Hematopoietic multipotent progenitor cell treated with erythropoietin and hydrocortisone succinate and interleukin-3 and kit ligand, for 17 days (in vitro differentiated cells): Measurements from ENCODE around the gene PYGM.

Source experiments
- DNase-seq: peaks from one replicate; pipeline ENCODE4 v3.0.0-alpha.2; 2015; ENCODE audit warnings: low spot score

Gene PYGM

DNA sequence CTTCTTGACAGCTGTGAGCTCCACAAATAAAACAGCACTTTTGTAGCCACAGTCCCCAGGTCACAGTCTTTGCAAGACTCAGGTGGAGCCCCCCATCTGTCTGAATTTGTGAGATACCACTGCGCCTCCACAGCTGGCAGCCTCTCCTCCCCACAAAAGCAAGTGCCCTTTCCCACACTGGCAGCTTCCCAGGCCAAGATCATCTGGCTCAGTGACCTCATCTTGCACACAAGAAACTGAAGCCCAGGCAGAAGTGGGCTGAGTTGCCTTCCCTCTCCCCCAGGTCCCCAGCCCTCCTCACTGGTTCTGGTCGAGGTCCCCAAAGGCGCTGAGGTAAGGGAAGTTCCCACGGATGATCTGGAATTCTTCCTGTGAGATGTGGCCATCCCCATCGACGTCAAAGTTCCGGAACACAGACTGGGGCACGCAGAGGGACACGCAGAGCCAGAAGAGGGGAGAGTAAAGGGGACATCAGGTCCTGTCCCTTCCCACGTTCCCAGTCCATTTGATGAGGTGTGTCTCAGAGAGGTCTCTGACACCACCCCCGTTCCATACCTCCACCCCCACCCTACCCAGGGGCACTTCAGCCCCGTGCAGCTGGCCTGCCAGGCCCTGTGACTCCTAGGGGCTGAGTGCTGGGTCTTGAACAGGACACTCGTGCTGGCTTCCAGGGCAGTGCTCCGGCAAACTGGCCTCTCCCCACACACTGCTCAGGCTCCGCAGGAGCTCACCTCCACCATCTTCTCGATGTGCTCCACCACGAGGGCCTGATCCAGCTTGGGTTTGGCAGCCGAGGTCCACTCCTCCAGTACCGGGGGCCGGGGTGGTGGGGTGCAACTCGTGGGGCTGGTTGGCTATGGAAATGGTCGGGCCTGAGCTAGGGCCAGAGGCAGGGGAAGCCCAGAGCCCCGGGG is 24.7 kb downstream of the PYGM start:
- DNase-seq: no peak

GRCh38 chr11:64731601-64732000 is 28.2 kb downstream of the PYGM start:
- no peak for DNase-seq

GRCh38 chr11:64729851-64730382 is 29.9 kb downstream of the PYGM start:
- no peak for DNase-seq

- no peak for DNase-seq
These were observed 30.9 kb downstream of the PYGM start for GRCh38 chr11:64728757-64729365.

GRCh38 chr11:64726867-64727530 is 32.8 kb downstream of the PYGM start:
- no peak for DNase-seq

GRCh38 chr11:64726211-64726641 is 33.5 kb downstream of the PYGM start:
- no peak for DNase-seq

DNA sequence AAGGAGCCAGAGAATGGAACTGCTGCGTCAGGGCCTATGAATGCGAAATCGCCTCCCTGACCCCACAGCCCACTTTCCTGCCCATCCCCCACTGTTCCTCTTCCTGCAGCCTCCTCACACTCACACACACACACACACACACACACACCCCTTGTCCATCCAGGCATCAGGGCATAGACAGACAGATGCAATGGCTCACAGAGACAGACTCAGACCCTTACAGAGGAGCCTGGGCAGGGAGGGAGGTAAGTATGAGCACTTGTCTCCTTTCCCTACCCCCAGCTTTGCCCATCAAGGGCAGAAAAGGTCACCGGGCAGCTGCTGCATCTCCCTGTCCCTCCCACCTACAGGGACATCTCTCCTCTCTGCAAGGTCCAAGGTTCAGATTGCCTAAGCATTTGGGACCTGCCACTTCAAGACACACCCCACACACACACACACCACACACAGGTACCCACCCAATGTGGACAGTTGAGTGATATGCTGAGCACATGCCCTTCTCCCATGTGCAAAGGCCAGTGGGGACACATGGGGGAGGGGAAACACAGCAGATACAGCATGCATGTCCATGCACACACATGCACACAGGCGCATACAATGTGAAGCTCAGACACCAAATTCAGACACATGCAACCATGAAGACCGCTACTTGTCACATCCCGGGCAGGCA is 34.8 kb downstream of the PYGM start:
- DNase-seq: no peak

DNA sequence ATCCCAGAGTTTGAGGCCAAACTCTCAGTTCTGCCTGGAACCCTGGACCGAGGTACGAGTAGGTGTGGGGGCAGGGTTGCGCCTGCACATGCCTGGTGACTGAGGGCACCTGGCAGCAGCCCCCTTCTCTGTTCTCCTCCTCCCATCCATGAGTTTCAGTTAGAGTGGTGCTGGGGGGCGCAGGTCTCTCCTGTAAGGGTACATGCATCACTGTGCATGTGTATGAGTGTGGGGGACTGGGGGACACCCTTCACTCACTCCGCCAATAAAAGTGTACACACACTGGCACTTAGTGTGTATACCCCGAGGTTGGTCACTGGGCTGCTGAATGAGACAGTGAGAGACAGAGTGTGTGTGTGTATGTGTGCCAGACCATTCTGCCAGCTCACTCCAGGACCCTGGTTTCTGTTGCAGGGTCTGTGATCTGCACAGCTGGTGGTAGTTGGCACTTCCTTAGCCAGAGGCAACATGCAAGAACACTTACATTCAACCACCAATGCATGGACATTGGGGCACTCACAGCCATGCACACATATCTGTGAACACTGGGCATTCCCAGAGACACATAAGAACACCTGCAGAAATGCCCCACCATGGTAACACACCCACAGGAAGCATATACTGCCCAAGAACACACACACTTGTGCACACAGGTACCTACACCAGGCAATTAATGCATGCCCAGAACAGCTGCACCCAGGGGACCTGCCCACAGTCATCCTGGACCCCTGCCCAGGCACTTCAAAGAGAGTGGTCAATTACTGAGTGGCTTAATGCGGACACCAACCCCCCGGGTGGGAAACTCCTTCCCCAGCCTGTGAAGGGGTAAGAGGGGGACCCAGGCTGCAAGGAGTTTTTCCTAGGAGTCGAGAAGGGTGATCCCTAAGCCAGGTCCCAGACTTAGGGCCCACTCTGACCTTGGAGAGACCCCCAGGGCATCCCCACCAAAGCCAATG is 35.6 kb downstream of the PYGM start:
- DNase-seq: no peak

DNA sequence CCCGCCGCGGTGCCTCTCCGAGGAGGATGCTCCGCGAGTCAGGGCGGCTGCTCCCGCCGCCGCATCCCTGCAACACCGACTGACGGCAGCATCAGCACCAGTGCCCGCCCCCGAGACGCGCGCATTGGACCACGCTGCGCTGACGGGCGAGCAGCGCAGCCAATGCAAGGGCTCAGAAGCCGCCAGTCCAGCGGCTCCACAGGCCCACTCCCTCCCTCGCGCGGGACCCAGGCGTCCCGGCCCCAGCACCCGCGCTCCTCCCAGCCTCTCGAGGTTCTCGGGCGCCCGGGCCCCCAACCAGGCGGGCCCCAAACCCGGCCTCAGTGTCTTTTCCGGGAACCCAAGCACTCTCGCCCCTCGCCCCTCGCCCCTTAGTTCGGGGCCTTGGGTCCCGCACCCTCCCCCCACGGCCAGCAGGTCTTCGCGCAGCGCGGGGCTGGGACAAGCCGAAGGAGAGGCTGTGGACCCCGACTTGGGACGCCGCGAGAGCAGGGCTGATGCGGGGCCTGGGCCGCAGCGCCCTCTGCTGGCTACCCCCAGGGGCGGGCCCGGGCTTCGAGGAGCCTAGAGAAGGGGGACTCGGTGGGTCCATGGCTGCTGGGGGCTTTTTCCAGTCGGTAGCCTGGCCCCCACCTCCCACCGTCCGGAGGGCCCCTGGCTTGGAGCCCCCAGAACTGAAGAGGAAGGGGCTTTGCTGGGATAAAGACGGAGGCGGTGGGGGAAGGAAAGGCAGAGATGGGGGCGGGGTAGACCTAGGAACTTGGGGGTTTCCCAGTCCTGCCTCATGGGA is 36.5 kb downstream of the PYGM start, which contains the start of gene NRXN2:
NRXN2 (minus strand) TSS at position 81 of the 790 bp plus-strand sequence. CDS start 9,498 bp downstream, outside the sequence.
- DNase-seq: peak; percentile 28

GRCh38 chr11:64722141-64723065 is 37.4 kb downstream of the PYGM start:
- no peak for DNase-seq

DNA sequence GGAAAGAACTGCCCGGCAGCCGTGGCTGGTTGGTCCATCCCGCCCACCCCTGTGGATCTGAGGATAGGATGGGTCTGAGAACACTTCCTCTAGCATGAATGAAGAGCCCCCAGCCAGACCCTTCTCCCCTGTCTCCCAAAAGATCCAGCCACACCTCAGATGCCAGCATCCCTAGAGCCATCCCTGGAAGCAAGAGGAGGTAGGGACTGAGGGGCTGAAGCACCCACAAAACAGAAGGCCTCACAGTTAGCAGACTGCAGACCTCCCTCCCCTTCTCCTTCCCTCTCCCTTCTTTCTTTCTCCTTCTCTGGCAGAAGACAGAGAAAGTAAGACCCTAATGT is 38.4 kb downstream of the PYGM start:
- DNase-seq: no peak

- no peak for DNase-seq
These were observed 39.0 kb downstream of the PYGM start for GRCh38 chr11:64720640-64721358.

- no peak for DNase-seq
These were observed 39.6 kb downstream of the PYGM start for GRCh38 chr11:64720167-64720566.

DNA sequence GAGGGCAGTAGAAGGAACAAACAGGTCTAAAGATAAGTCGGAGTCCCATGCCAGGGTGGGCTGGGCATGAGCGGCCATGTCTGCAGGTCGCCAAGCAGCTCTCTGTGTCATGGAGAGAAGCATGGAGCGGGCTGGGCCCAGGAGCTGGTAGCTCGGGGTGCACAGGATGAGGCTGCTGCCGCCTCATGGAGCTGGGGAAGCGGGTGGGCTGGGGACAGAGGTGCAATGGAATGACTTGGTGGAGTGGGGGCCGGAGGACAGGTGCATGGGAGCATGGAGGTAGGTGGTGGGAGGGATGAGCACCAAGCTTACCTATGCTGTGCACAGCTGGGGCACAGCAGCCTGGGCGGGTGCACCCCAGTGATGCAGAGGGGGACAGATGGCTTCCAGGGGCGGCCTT is 40.4 kb downstream of the PYGM start:
- no peak for DNase-seq

GRCh38 chr11:64718780-64719124 is 41.0 kb downstream of the PYGM start:
- no peak for DNase-seq

DNA sequence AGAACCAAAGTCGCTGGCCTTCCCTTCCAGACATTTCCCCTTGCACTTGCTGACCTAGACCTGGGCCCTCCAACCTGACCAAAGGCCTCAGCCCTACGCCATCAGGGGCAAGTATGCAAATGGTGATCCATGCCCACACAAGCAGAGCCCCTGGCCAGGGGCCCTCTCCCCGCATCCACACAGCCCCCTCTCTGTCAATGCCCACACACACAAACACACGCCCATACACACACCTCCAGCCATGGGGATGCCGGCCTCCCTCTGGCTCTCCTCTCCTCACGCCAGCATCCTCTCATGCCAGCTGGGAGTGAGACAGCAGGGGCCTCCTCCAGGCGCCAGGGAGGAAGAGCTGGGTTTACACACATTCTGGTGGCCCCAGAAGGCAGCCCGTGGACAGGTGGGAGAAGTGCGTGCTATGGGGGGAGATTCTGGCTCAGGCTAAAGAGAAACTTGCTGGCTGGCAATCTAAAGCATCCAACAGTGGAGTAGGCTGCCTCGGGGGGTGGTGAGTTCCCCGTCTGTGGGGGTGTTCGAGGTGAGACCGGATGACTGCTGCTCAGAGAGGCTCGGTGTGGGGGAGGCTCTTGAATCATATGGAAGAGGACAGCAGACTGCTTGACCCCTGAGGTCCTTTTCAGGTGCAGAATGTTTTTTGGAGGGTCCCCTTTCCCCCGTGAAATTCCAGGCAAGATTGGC is 41.5 kb downstream of the PYGM start:
- no peak for DNase-seq

- DNase-seq: no peak
These were observed 42.6 kb downstream of the PYGM start for GRCh38 chr11:64717268-64717578.
